ENCODE measurements around the gene TMEM50B.

- TF ChIP-seq CTCF (IDR thresholded peaks at IDR 0.05) (no peak), POLR2A (IDR thresholded peaks at IDR 0.05) (no peak), EP300 (IDR thresholded peaks at IDR 0.05) (no peak)
Measured at GRCh38 chr21:33478182-33478581, 1.6 kb downstream of the TMEM50B start.

Measured in tibial nerve (tissue), 4 donors.